NB4 (cell line): ENCODE measurements around the gene TBC1D22A.

ENCODE experiments used
- DNase-seq: peaks from one replicate; pipeline ENCODE4 v3.0.0; 2010; ENCODE audit warnings: low read depth
- H3K4me3 ChIP-seq: one replicate; pipeline ENCODE4 v1.5.1; 2011; ENCODE audit warnings: mild to moderate bottlenecking, low read depth, low read length, moderate library complexity
- CTCF ChIP-seq: IDR thresholded peaks from one replicate; pipeline ENCODE4 v1.5.1; 2012; ENCODE audit warnings: low read depth, low read length
- MAX ChIP-seq: IDR thresholded peaks from 2 replicates; pipeline ENCODE4 v1.6.1; 2011; ENCODE audit warnings: low read depth, low read length
- MYC ChIP-seq: IDR thresholded peaks from 2 replicates; pipeline ENCODE4 v1.6.1; 2011; ENCODE audit warnings: low read depth, low read length
- POLR2A ChIP-seq: IDR thresholded peaks from 2 replicates; pipeline ENCODE4 v1.6.1; 2011; ENCODE audit warnings: mild to moderate bottlenecking; ENCODE audit not compliant: insufficient read length; ENCODE audit errors: extremely low read depth

TBC1D22A gene

GRCh38 chr22:46725096-46725495 lies 37.4 kb upstream of the TBC1D22A start:
- TF ChIP-seq MAX (no peak), POLR2A (no peak), MYC (no peak), CTCF (no peak)
- DNase-seq: no peak
- H3K4me3 ChIP-seq: no peak overlapping the region

GRCh38 chr22:46726066-46726985 lies 36.1 kb upstream of the TBC1D22A start:
- no peak for TF ChIP-seq POLR2A
- no peak for TF ChIP-seq CTCF
- no peak for TF ChIP-seq MYC
- TF ChIP-seq MAX: no peak
- no peak for DNase-seq
- H3K4me3 ChIP-seq: no peak overlapping the region

- no peak for TF ChIP-seq MAX
- no peak for TF ChIP-seq MYC
- no peak for TF ChIP-seq POLR2A
- TF ChIP-seq CTCF: no peak
- DNase-seq: no peak
- no peak overlapping the region for H3K4me3 ChIP-seq
Observed at GRCh38 chr22:46726986-46727317, 35.5 kb upstream of the TBC1D22A start.

- DNase-seq: no peak
- H3K4me3 ChIP-seq: no peak overlapping the region
- TF ChIP-seq MYC: no peak
- no peak for TF ChIP-seq MAX
- no peak for TF ChIP-seq CTCF
- TF ChIP-seq POLR2A: no peak
Observed at GRCh38 chr22:46727813-46728364, 34.6 kb upstream of the TBC1D22A start.

GRCh38 chr22:46728470-46728869 lies 34.0 kb upstream of the TBC1D22A start:
- no peak for TF ChIP-seq POLR2A
- TF ChIP-seq CTCF: no peak
- TF ChIP-seq MAX: no peak
- TF ChIP-seq MYC: no peak
- DNase-seq: no peak
- no peak overlapping the region for H3K4me3 ChIP-seq
